NCI-H1694 treated with DMSO at 0.1 percent for 48 hours (cell line): ENCODE results near the gene GMCL2.

Experiments used
- DNase-seq: peaks from one replicate; lab custom pipeline; 2025; lab: John Stamatoyannopoulos, UW

GMCL2 gene

GRCh38 chr5:178221853-178222252 is 34.7 kb upstream of the GMCL2 start:
- no peak for DNase-seq

DNA sequence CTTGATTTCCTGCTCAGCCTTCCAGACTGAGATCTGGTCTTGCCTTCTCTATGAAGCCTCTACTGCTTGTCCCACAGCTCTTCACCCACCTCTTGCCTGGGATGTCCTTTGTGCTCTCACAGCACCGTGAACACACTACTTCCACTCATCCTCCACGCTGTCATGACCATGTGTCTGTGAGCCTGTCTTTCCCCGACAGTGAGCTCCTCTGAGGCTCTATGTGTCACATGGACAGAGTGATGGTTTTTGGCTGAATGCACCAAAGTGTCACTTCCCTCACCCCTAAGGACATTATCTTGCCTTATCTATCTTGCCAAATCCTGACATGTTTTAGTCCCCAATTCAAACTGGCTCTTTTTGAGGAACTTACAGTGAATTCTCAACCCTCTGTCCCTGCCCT is 34.1 kb upstream of the GMCL2 start:
- DNase-seq: no peak

GRCh38 chr5:178218827-178219226 is 31.7 kb upstream of the GMCL2 start:
- DNase-seq: no peak

DNA sequence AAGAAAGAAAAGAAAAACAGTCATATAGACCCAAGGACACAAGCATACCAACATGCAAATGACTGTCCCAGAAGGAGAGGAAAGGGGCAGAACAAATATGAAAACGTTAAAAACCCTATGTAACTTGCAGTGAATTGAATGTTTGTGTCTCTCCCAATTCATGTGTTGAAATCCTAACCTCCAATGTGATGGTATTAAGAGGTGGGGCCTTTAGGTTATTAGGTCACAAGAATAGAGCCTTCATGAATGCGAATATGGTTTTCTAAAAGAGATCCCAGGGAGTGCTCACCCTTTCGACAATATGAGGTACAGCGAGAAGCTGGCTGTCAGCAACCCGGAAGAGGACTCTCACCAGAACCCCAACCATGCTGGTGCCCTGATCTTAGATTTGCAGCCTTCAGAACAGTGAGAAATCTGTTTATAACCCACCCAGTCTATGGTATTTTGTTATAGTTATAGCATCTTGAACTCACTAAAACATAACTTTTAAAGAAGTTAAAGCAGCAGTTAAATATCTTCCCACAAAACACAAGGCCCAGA is 31.1 kb upstream of the GMCL2 start:
- DNase-seq: no peak

GRCh38 chr5:178216779-178217178 is 29.6 kb upstream of the GMCL2 start:
- DNase-seq: no peak

DNA sequence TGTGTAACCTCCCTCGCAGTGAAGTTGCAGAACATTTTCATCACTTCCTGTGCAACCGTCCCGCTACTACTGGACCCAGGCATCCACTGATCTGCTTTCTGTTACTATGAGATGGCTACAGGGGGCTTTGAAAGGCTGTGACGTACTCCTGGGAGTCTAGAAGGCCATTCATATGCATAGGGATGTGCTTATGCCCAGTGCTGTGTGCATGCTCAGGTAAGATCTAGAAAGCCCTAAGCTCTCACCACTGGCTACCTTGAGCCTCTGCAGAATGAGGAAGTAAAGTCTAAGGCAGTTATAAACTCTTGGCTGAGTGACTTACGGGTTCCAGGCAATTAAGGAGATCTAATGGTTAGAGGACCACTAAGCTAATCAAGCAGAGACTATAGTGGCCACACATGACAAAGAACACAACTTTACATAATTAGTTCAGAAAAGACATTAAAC is 28.9 kb upstream of the GMCL2 start:
- DNase-seq: no peak

DNA sequence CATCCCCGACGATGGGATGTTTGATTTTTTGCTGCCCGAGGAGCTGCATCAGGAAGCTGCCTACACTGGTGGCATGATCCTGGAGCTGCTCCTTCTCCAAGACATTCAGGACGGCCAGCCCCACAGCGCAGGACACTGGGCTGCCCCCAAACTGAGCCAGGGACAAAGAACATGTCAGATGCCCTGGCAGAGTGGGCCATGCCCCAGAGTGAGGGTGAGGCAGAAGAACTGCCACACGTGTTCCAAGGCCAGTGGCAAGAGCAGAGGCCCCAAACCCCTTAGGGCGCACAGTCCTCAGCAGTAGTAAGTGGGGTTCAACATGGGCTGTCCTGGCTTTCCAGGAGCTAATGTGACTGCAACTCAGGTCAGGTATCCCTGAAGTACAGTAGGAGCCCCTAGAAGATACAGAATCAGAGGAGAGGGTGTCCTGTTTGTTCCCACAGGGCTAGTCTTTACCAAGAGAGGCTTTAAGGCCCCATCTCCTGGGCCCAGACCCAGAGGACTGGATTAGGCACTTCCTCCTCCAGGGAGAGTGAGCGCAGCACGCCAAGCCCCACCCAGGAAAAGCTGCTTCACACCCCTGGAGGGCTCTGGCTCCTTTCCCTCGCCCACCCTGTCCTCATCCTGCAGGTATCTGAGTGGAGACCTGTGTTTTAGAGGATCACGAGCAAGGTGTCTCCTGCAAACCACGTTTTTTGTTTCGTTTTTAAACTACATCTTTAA is 28.3 kb upstream of the GMCL2 start:
- no peak for DNase-seq

DNA sequence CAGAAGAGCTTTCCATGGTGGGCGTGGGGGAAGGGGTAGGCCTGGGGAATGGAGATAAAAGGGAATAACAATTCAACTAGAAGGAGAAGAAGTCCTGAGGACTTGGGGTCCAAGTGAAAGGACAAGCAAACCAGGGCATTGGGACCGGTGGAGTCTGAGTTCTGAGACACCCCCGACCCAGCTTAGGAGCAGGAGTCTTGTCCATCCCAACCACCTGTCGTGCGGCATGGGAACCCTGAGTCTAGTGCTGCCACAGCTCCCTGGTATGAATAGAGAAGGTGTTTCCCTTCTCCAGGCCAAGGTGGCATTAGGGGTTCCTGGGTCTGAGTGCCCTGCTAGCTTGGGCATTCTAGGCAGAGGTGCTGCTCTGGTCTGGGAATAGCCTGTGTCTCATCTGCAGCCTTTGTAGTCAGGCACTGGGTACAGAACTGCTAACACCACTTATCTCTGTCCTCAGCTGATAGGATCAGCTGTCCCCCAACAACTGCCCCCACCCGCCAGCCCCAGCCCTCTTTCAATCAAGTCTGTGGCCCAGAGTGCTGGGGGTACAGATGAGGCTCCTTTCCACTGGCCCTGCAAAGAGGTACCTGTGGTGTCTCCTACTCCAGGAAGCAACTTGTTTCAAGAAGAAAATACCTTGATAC is 27.1 kb upstream of the GMCL2 start:
- DNase-seq: no peak

DNA sequence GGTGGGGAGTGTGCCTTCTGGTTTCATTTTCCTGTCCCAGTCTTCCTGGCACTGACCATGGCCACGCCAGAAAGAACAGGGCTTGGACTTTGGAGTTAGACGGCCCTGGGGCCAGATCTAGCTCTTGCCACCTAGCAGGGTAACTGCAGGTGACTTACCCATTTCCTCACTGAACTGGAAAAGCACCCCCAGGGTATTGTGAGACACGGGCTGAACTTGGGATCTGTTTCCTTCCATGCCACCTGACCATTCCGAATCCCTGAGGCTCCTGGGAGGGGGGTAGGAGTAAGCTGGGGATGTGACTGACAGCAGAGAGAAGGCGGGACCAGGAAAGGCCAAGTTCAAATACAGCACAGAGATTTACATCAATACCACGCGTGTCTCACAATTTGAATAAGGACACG is 26.6 kb upstream of the GMCL2 start:
- no peak for DNase-seq

DNA sequence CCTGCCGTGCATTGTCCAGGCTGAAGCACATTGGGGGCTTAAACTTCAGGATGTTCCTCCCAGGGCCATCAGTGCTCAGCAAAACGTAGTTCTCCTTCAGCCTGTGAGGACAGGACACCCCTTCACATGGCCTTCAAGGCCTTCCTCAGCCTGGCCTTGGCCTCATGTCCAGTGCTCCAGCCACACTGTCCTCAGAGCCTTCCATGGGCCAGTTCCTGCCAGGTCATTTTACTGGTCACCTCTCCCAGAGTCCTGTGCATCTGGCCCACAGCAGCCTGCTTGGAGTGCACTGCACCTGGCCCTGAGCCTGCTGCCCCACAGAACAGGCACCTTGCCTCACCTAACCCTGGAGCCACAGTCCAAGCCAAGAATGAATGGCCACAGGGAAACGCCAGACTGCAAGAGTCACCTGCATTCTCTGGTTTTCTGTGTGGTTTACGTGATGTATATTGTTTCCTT is 25.9 kb upstream of the GMCL2 start:
- no peak for DNase-seq

DNA sequence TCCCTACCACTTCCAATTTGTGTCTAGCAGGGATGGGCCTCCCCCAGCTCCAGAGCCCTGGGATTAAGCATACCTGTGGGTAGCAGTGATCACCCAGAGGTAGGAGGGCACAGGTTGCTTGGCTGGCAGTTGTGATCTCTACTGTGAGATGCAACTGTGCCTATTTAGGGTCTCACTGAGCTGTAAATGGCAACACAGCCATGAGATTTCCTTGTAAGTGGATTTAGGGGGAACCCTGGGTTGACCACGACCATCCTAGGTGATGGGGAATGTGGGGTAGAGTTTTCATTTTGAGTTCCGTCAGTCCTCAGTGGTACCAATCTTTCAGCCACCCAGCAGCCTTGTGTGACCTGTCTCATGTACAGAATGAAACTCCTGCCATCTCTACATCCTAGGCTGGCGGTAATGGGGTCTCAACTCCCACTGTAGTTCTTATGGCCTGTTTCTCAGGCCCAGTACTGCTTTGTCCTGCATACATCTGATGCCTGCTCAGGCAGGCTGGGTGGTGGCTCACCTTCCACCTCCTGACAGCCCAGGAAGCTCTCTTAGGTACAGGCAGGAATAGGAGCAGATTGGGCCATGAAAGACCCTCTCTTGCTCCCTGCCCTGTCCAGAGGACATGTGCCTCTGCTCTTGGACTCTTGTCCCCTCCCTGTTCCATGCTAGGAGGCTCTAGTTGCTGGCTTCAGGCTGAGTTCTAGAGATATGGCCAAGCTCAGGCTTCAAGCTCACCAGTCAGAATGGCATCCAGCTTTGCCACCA is 25.3 kb upstream of the GMCL2 start:
- DNase-seq: no peak

DNA sequence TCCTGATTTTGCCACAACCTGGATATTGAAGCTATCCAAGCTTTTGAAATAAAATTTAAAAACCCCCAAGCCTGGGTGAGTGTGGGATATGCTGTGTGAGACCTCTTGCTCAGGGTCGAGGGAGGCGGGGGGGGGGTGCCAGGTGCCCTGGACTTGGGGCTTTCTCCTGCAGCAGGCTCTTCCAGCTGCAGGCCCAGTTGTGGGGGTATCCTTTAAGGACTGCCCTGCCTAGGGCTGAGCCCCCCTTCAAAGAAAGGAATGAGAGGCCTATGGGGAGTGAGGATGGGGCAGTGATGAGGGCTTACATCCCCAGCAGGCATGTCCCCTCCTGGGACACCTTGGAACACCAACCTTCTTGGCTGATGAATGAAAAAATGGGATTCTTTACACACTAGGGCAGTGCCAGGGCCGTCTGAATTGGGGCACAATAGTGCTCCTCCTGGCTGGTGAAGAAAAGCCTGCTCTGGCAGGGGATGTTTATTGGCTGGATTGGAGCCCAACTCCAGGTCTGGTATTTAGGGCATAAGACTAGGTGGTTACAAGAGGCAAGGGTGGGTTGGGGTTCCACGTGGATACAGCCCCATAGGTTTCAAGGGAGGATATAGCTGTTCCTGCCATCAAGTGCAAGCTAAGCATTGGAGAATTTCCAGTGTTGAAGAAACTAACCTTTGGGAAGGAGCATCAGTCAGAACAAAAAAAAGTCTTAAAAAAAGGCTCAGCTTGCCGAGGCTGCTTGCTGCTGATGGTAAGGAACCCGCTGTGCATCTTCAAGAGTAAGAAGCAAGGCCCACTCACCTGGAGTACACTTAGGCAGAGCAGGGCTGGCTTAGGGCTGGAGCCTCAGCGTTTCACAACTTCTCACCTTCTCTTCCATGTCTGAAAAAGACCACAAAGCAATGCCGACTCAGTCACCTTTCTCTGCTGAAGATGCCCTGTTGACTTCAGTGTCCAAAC is 24.2 kb upstream of the GMCL2 start:
- DNase-seq: no peak

DNA sequence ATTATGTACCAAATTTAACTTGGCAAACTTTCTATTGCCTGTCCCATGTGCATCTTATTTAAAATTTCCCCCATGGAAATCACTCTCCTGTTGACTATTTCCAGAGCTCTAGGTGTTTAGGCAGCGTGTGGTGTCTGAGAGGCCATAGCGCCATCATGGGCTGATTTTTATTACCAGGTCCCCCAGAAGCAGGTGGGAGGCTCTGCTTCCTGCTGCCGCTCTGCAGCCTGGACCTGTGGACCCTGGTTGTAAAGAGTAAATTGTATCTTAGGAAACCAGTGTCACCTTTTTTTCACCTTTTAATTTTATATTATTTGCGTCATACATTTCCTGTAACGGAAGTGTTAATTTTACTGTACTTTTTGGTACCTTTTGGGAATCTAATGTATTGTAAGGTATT is 23.5 kb upstream of the GMCL2 start:
- no peak for DNase-seq

DNA sequence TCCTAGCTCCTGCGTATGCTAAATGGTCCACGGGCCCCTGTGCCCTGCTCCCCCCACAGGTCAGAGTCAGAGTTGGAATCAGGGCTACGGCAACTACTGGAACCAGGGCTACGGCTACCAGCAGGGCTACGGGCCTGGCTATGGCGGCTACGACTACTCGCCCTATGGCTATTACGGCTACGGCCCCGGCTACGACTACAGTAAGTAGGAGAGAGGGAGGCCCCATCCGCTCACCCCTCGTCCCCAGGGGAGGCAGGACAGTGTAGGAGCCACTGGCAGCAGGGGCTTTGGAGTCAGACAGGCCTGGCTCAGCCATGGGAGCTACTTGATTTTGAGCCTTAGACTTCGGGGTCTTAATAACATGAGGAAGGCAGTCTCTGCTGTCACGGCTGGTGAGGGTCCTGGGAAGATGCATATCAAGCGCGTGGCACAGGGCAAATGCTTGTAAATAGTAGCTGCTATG is 22.9 kb upstream of the GMCL2 start:
- DNase-seq: no peak

GRCh38 chr5:178209334-178210072 is 22.3 kb upstream of the GMCL2 start:
- DNase-seq: no peak

DNA sequence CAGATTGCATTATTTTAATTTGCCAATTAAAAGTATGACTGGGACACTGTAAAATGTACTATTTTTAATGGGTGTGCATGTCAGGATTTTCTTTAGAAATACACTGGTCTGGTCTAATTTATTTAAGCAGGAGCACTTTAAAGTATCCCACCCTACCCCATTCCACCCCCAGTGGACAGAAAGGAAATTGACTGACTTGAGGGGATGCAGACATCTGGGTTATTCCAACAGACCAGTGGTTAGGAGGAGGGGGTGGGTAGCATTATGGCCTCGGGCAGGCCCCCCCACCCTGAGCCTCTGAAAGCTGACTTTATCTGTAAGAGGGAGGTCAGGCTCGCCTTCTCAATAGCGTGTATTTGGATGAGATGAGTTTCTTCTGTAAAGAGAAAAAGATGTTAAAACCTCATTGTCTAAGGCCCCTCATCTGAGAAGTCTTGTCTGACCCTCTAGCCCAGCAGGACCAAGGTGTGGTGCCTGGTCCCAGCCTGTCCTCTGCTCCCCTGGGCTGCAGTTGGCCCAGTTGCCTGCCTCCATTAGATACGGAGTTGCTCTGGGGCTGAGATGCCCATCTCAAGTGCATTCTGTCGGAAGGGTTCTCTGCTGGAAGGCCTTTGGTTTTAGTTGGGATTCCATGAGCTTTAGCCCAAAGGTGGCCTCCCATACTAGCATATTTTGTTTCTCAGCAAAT is 21.5 kb upstream of the GMCL2 start:
- DNase-seq: no peak

- no peak for DNase-seq
Measured at GRCh38 chr5:178207917-178208280, 20.7 kb upstream of the GMCL2 start.

- DNase-seq: no peak
Measured at GRCh38 chr5:178207183-178207916, 20.2 kb upstream of the GMCL2 start.
